HG03439 (cell line): ENCODE results near the gene MYH3.

ENCODE experiments used
- ATAC-seq: cut with Tn5 transposase; IDR thresholded peaks from one replicate; pipeline ENCODE4 v1.9.1; 2021; ENCODE audit warnings: mild to moderate bottlenecking, moderate library complexity; ENCODE audit not compliant: unreplicated experiment

MYH3 gene

GRCh38 chr17:10614536-10615155 lies 42.5 kb downstream of the MYH3 start:
- ATAC-seq, result no peak

GRCh38 chr17:10613775-10614513 lies 43.2 kb downstream of the MYH3 start:
- no peak for ATAC-seq

DNA sequence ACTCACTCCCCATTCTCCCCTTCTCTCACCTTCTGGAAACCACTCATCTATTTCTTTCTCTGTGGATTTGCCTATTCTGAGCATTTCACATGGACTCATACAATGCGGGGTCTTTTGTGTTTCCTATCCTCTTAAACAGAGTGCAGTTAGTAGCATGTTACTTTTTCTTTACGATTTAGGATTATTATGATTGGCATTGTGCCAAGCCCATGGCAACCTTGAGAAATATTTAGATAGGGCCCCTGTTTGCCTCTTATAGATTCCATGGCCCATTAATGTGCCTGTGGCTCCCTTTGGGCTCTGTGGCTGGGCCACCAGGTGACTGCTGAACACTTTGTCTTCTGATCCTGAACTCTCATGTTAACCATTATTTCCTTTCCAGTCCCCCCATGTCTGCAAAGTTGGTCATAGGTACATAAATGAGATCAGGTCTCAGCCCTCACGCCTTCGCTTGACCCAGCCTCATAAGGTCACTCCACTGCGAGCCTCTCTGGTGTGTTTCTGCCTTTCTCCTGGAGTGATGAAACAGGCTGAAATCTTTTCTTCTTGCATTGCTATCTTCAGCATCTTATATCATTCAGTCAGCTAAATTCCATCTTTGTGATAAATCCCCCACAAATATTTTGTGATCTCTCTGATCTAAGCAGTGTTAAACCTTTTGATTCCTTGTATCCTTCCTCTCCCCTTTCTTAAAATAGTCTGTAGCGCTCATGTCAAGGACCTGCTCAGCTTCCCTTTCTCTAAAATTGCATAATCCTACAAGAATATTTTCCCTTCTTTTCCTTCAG lies 44.0 kb downstream of the MYH3 start:
- no peak for ATAC-seq

DNA sequence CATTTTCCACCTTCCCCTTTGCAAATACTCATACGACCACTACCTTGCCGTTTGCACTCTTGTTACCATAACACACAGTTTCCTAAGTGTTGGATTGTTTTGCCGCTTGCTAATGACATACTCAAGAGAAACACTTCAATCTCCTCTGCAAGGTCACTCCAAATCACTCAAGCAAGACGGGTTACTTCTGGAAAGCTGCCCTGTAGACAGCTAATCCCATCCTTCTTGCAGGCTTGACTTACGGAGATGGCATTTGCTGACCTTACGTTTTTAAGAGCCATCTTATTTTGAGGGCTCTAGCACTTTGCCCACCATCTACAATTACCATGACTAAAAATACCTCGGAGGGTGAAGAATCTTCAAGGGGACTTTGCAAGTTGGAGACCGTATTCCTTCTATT lies 46.2 kb downstream of the MYH3 start:
- ATAC-seq, result no peak

DNA sequence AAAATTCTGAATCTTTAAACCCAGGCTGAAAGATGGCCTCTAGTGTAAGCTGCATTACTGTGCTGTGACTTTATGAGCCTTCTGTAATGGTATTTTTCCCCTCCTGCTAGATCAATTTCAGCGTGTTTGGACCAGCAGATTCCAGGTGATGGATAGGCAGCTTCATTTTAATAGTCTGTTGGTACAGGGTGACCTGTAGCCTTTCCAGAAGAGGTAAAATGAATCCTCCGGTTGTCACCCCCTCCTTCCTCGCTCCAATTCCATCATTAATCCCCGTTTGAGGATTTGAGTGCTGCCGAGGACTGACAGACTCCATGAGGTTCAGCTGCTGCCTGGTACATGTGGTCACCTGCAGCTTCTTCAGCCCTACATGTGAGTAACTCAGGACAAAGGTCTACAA lies 48.9 kb downstream of the MYH3 start:
- ATAC-seq, result no peak

DNA sequence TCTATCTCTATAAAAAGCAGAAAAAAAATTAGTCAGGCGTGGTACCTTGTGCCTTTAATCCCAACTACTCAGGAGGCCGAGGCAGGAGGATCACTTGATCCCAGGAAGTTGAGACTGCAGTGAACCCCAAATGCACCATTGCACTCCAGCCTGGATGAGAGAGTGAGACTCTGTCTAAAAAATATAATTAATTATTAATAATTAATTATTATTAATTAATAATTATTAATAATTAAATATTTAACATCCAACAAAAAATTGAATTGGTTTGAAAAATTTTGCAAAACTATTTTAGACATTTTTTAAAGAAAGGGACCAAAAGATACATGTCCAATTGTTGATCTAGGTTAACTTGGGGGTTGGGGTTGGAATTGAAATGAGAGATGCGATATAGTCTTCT lies 51.0 kb downstream of the MYH3 start:
- no peak for ATAC-seq

DNA sequence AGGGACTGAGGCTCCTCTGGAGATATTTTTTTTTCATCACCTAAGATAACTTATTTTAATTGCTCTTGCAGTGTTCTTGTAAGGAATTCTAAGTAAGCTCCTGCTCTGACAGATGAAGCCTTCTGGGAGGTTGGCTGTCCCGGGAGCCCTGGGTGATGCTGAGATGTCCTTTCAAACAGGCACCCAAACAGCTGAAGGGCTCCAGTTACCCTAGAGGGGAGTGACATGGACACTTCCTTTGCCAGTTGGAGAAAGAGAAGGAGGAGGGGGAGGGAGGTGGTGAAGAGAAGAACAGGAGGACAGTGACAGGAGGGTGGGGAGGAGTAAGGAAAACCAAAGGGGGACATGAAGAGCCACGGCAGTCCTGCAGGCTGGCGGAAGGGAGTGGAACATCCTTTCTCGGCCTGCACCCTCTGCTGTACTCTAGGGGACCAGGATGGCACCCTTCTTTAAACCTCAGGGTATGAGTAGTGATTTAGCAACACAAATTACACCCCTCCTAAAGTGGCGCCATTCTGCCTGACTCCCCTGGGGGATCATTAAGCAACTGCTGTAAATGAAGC lies 51.8 kb downstream of the MYH3 start:
- no peak for ATAC-seq

- ATAC-seq, result no peak
Measured at GRCh38 chr17:10604521-10604920, 52.6 kb downstream of the MYH3 start.

DNA sequence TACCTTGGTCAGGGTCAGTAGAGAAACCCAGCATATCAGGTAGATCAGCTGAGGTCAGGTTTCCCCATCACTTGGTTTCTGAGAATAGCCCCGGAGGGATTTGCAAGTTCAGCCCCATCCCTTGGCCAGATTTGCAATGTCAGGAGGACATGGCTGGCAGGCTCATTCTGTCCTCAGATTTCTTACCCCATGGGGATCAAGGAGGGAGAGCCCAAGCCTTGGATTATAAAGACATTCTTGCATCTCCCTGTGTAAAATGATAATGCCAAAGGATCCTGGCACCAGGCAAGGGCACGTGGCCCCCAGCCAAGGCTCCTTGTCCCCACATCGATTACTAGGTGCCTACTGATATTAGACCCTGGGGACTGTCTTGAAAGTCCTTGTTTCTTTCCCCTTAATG lies 53.2 kb downstream of the MYH3 start:
- no peak for ATAC-seq

DNA sequence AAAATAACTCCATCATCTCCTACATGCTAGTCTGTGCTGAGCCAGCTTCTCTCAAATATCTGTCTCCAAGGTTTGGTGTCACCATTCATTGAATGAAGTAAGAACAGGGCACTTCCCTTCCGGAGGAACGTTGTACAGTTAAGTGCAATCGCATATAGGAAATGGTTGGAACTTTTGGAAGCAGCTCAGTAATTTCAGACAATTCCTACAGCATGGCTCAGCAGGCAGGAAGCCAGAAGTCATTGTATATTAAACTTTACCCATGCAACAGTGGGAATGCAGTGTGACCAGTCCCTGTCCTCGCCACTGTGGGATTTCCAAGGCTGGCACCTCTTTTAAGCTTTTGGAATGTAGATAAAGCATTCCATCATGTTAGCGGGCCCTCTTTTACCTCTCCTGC lies 56.5 kb downstream of the MYH3 start:
- ATAC-seq, result no peak

- no peak for ATAC-seq
Measured at GRCh38 chr17:10598621-10599020, 58.5 kb downstream of the MYH3 start.

- ATAC-seq, result no peak
Measured at GRCh38 chr17:10589553-10590145, 67.5 kb downstream of the MYH3 start.

DNA sequence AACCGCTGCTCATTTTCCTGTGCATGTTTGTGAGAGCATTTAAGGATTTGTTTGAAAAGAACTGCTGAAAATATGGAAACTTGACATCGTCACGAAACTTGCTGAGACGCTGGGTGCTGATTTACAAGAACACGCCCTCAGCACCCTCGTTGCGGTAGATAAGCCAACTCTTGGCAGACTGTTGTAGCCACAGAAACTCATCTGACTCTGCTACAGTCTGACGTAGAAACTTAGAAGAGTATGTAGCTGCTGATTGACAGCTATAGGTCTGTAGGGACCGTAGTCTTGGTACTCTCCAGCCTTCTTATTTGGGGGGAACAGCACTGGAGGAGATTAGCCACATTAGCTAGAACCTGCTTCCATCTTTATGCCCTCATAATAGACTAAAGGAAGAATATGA lies 71.6 kb downstream of the MYH3 start:
- ATAC-seq, result no peak

DNA sequence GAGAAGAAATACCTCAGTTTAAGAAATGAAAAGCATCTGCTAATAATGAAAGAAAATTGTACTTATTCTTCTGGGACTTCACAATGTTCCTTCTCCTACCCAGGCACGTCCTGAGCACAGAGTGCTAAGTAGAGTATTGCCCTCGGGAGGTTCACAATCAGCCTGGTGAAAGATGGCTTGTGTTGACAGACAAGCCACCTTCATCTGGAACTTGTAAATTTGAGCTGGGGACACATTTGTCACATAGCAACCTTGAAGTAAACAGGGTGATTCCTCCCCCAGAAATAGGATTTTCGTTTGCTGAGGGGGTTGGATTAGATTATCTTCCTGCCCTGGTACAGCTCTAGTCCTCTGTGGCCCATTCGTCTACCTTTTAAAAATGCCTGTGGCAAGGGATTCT lies 73.3 kb downstream of the MYH3 start:
- no peak for ATAC-seq

GRCh38 chr17:10579270-10579669 lies 77.8 kb downstream of the MYH3 start:
- ATAC-seq, result no peak
